WTC11 (cell line): Measurements from ENCODE around the gene CSNK1E. TPM values are rescaled to one million over a fixed set of nuclear protein-coding genes. Genes with fewer than 3 reads are reported as not detected.

Experiments used
- ATAC-seq: fragments of 200-7000 bp; cut with Tn5 transposase; 2 replicates; pipeline ENCODE4 v1.10.0; 2021; ENCODE audit warnings: mild to moderate bottlenecking, moderate library complexity
- CTCF ChIA-PET: fragments of 300-600 bp; sonication (Branson Sonifier 250); formaldehyde crosslinking; loops from one replicate; lab custom pipeline; 2021; ENCODE audit warnings: antibody characterized with exemption; lab: Charles Lee
- POLR2A ChIA-PET: fragments of 350-600 bp; sonication (Branson Sonifier 250); formaldehyde crosslinking; loops from one replicate; lab custom pipeline; 2021; ENCODE audit warnings: antibody characterized with exemption; lab: Charles Lee
- DNase-seq: peaks from one replicate; pipeline ENCODE4 v3.0.0; 2021; ENCODE audit warnings: low spot score
- H3K27ac Mint-ChIP-seq: 2 replicates; pipeline ENCODE4 v1.8.0; 2021; ENCODE audit warnings: mixed read lengths
- H3K27me3 Mint-ChIP-seq: 2 replicates; pipeline ENCODE4 v1.8.0; 2021; ENCODE audit warnings: low read depth, mild to moderate bottlenecking, moderate library complexity, mixed read lengths
- H3K36me3 Mint-ChIP-seq: 2 replicates; pipeline ENCODE4 v1.8.0; 2021; ENCODE audit warnings: mixed read lengths
- H3K4me1 Mint-ChIP-seq: 2 replicates; pipeline ENCODE4 v1.8.0; 2022; ENCODE audit warnings: mixed read lengths
- H3K4me3 Mint-ChIP-seq: 2 replicates; pipeline ENCODE4 v1.8.0; 2021; ENCODE audit warnings: mild to moderate bottlenecking, moderate library complexity, mixed read lengths
- H3K9me3 Mint-ChIP-seq: 2 replicates; pipeline ENCODE4 v1.8.0; 2021; ENCODE audit warnings: mixed read lengths
- ARID4B ChIP-seq: sonication (generic); formaldehyde crosslinking; IDR thresholded peaks from 2 replicates; pipeline ENCODE4 v1.8.0; 2023; ENCODE audit warnings: missing genetic modification reagents, mild to moderate bottlenecking, borderline replicate concordance
- CDX4 ChIP-seq: fragments of 250-450 bp; sonication (Bioruptor Pico); IDR thresholded peaks from 2 replicates; pipeline ENCODE4 v1.9.0; 2021; ENCODE audit warnings: moderate library complexity, mild to moderate bottlenecking, inconsistent platforms, borderline replicate concordance
- ETV6 ChIP-seq: sonication (generic); formaldehyde crosslinking; IDR thresholded peaks from 2 replicates; pipeline ENCODE4 v1.8.1; 2022; ENCODE audit warnings: mild to moderate bottlenecking, missing genetic modification reagents
- FOXJ3 ChIP-seq: sonication (generic); formaldehyde crosslinking; IDR thresholded peaks from 2 replicates; pipeline ENCODE4 v1.9.0; 2021; ENCODE audit warnings: missing genetic modification reagents, mild to moderate bottlenecking, borderline replicate concordance
- FOXP1 ChIP-seq: sonication (generic); formaldehyde crosslinking; IDR thresholded peaks from 2 replicates; pipeline ENCODE4 v1.8.0; 2022; ENCODE audit warnings: missing genetic modification reagents, mild to moderate bottlenecking, moderate library complexity, borderline replicate concordance
- GTF2I ChIP-seq: fragments of 250-450 bp; sonication (Bioruptor Pico); conservative IDR thresholded peaks from 2 replicates; pipeline ENCODE4 v1.4.0; 2021; ENCODE audit warnings: mild to moderate bottlenecking
- HMGA2 ChIP-seq: fragments of 250-450 bp; sonication (Bioruptor Pico); IDR thresholded peaks from 2 replicates; pipeline ENCODE4 v1.4.0; 2021; ENCODE audit warnings: mild to moderate bottlenecking, moderate library complexity
- HMGXB4 ChIP-seq: sonication (generic); formaldehyde crosslinking; IDR thresholded peaks from 2 replicates; pipeline ENCODE4 v1.8.1; 2023; ENCODE audit warnings: mild to moderate bottlenecking, moderate library complexity, missing genetic modification reagents
- MLX ChIP-seq: sonication (generic); formaldehyde crosslinking; IDR thresholded peaks from 2 replicates; pipeline ENCODE4 v1.8.1; 2023; ENCODE audit warnings: mild to moderate bottlenecking, missing genetic modification reagents, moderate library complexity
- SOX15 ChIP-seq: fragments of 250-450 bp; sonication (Bioruptor Pico); IDR thresholded peaks from 2 replicates; pipeline ENCODE4 v1.9.0; 2021; ENCODE audit warnings: mild to moderate bottlenecking
- TEAD4 ChIP-seq: sonication (generic); formaldehyde crosslinking; IDR thresholded peaks from 2 replicates; pipeline ENCODE4 v1.8.0; 2022; ENCODE audit warnings: mild to moderate bottlenecking, missing genetic modification reagents
- ZNF281 ChIP-seq: sonication (generic); formaldehyde crosslinking; IDR thresholded peaks from 2 replicates; pipeline ENCODE4 v1.8.0; 2023; ENCODE audit warnings: mild to moderate bottlenecking, missing genetic modification reagents
- ZNF396 ChIP-seq: fragments of 250-450 bp; sonication (Bioruptor Pico); IDR thresholded peaks from 2 replicates; pipeline ENCODE4 v1.8.0; 2021; ENCODE audit warnings: mild to moderate bottlenecking, moderate library complexity, borderline replicate concordance
- total RNA-seq: library from RNA; stranded (reverse); gene quantifications from 3 replicates; pipeline ENCODE4 v1.2.3, GENCODE V29; 2021
- TF ChIP-seq, protein P1 (sequence below): fragments of 250-450 bp; sonication (Bioruptor Pico); IDR thresholded peaks from 2 replicates; pipeline ENCODE4 v1.8.0; 2021; ENCODE audit warnings: mild to moderate bottlenecking
- TF ChIP-seq, protein P2 (sequence below): sonication (generic); formaldehyde crosslinking; IDR thresholded peaks from 2 replicates; pipeline ENCODE4 v1.8.1; 2022; ENCODE audit warnings: missing genetic modification reagents, borderline replicate concordance
- TF ChIP-seq, protein P3 (sequence below): sonication (generic); formaldehyde crosslinking; IDR thresholded peaks from 2 replicates; pipeline ENCODE4 v1.8.1; 2023; ENCODE audit warnings: mild to moderate bottlenecking, missing genetic modification reagents, borderline replicate concordance
- TF ChIP-seq, protein P4 (sequence below): fragments of 200-600 bp; IDR thresholded peaks from 2 replicates; pipeline ENCODE4 v1.8.0; 2022; ENCODE audit warnings: antibody characterized with exemption
- TF ChIP-seq, protein P5 (sequence below): sonication (generic); formaldehyde crosslinking; IDR thresholded peaks from 2 replicates; pipeline ENCODE4 v1.8.0; 2022; ENCODE audit warnings: mild to moderate bottlenecking, missing genetic modification reagents

The CSNK1E gene
- total RNA-seq, 1 experiment from 2014 or later, result 265 TPM

- no peaks in the 10 kb centered on the region for H3K9me3 Mint-ChIP-seq
- peaks cover 35% of the 10 kb centered on the region for H3K4me1 Mint-ChIP-seq
- peaks cover 58% of the 10 kb centered on the region for H3K36me3 Mint-ChIP-seq
- H3K27me3 Mint-ChIP-seq, result no peaks in the 10 kb centered on the region
- no peak for ATAC-seq
- ChIA-PET POLR2A (no interaction called here), CTCF (no interaction called here)
- H3K4me3 Mint-ChIP-seq, result no peak overlapping the region
- no peak for DNase-seq
- H3K27ac Mint-ChIP-seq, result no peak overlapping the region
- TF ChIP-seq HMGA2 (CRISPR knock-in tag) (no peak), GTF2I (CRISPR knock-in tag) (no peak), FOXJ3 (CRISPR knock-in tag) (no peak), FOXP1 (CRISPR knock-in tag) (no peak), CDX4 (CRISPR knock-in tag) (no peak), ZNF396 (CRISPR knock-in tag) (no peak), ZNF281 (CRISPR knock-in tag) (no peak), ETV6 (CRISPR knock-in tag) (no peak), HMGXB4 (no peak), MLX (no peak), SOX15 (no peak), ARID4B (CRISPR knock-in tag) (no peak), TEAD4 (CRISPR knock-in tag) (no peak)
- TF ChIP-seq, protein P1, sequence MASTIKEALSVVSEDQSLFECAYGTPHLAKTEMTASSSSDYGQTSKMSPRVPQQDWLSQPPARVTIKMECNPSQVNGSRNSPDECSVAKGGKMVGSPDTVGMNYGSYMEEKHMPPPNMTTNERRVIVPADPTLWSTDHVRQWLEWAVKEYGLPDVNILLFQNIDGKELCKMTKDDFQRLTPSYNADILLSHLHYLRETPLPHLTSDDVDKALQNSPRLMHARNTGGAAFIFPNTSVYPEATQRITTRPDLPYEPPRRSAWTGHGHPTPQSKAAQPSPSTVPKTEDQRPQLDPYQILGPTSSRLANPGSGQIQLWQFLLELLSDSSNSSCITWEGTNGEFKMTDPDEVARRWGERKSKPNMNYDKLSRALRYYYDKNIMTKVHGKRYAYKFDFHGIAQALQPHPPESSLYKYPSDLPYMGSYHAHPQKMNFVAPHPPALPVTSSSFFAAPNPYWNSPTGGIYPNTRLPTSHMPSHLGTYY (CRISPR knock-in tag), result no peak
- TF ChIP-seq, protein P2, sequence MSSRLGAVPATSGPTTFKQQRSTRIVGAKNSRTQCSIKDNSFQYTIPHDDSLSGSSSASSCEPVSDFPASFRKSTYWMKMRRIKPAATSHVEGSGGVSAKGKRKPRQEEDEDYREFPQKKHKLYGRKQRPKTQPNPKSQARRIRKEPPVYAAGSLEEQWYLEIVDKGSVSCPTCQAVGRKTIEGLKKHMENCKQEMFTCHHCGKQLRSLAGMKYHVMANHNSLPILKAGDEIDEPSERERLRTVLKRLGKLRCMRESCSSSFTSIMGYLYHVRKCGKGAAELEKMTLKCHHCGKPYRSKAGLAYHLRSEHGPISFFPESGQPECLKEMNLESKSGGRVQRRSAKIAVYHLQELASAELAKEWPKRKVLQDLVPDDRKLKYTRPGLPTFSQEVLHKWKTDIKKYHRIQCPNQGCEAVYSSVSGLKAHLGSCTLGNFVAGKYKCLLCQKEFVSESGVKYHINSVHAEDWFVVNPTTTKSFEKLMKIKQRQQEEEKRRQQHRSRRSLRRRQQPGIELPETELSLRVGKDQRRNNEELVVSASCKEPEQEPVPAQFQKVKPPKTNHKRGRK (CRISPR knock-in tag), result no peak
- TF ChIP-seq, protein P3, sequence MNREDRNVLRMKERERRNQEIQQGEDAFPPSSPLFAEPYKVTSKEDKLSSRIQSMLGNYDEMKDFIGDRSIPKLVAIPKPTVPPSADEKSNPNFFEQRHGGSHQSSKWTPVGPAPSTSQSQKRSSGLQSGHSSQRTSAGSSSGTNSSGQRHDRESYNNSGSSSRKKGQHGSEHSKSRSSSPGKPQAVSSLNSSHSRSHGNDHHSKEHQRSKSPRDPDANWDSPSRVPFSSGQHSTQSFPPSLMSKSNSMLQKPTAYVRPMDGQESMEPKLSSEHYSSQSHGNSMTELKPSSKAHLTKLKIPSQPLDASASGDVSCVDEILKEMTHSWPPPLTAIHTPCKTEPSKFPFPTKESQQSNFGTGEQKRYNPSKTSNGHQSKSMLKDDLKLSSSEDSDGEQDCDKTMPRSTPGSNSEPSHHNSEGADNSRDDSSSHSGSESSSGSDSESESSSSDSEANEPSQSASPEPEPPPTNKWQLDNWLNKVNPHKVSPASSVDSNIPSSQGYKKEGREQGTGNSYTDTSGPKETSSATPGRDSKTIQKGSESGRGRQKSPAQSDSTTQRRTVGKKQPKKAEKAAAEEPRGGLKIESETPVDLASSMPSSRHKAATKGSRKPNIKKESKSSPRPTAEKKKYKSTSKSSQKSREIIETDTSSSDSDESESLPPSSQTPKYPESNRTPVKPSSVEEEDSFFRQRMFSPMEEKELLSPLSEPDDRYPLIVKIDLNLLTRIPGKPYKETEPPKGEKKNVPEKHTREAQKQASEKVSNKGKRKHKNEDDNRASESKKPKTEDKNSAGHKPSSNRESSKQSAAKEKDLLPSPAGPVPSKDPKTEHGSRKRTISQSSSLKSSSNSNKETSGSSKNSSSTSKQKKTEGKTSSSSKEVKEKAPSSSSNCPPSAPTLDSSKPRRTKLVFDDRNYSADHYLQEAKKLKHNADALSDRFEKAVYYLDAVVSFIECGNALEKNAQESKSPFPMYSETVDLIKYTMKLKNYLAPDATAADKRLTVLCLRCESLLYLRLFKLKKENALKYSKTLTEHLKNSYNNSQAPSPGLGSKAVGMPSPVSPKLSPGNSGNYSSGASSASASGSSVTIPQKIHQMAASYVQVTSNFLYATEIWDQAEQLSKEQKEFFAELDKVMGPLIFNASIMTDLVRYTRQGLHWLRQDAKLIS, result no peak
- TF ChIP-seq, protein P4, sequence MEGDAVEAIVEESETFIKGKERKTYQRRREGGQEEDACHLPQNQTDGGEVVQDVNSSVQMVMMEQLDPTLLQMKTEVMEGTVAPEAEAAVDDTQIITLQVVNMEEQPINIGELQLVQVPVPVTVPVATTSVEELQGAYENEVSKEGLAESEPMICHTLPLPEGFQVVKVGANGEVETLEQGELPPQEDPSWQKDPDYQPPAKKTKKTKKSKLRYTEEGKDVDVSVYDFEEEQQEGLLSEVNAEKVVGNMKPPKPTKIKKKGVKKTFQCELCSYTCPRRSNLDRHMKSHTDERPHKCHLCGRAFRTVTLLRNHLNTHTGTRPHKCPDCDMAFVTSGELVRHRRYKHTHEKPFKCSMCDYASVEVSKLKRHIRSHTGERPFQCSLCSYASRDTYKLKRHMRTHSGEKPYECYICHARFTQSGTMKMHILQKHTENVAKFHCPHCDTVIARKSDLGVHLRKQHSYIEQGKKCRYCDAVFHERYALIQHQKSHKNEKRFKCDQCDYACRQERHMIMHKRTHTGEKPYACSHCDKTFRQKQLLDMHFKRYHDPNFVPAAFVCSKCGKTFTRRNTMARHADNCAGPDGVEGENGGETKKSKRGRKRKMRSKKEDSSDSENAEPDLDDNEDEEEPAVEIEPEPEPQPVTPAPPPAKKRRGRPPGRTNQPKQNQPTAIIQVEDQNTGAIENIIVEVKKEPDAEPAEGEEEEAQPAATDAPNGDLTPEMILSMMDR, result no peak
- TF ChIP-seq, protein P5, sequence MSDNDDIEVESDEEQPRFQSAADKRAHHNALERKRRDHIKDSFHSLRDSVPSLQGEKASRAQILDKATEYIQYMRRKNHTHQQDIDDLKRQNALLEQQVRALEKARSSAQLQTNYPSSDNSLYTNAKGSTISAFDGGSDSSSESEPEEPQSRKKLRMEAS (CRISPR knock-in tag), result no peak
Measured at GRCh38 chr22:38302906-38303305, 14.3 kb downstream of the CSNK1E start.
